Heart left ventricle (tissue), 16 donors: ENCODE measurements around the gene LONRF3. TPM values are rescaled to one million over a fixed set of nuclear protein-coding genes. Genes with fewer than 3 reads are reported as not detected.

Experiments used
- ATAC-seq, 4 donors: fragments of 200-7000 bp; cut with Tn5 transposase; one replicate each; pipeline ENCODE4 v1.9.1; 2020 to 2022; ENCODE audit warnings: moderate library complexity in 4 of 4, mild to moderate bottlenecking in 3 of 4, moderate number of reproducible peaks in 1 of 4
- DNase-seq, 5 donors: peaks; one replicate each; pipeline ENCODE4 v3.0.0-alpha.2; 2020
- H3K27ac ChIP-seq, 12 donors: fragments of 200-600 bp; sonication (generic) in 4 of 12; one replicate each; pipeline versions ENCODE4 v1.5.0 to v1.8.0; 2016 to 2022; ENCODE audit warnings: mild to moderate bottlenecking in 2 of 12
- H3K27me3 ChIP-seq, 9 donors: fragments of 200-600 bp; sonication (generic) in 2 of 9; one replicate each; pipeline versions ENCODE4 v1.5.1 to v1.8.0; 2016 to 2022; ENCODE audit warnings: mild to moderate bottlenecking in 3 of 9
- H3K36me3 ChIP-seq, 9 donors: fragments of 200-600 bp; sonication (generic) in 2 of 9; one replicate each; pipeline versions ENCODE4 v1.5.0 to v1.8.0; 2018 to 2022; ENCODE audit warnings: mild to moderate bottlenecking in 2 of 9
- H3K4me1 ChIP-seq, 12 donors: fragments of 200-600 bp; sonication (generic) in 4 of 12; one replicate each; pipeline versions ENCODE4 v1.5.0 to v1.8.0; 2016 to 2022; ENCODE audit warnings: mild to moderate bottlenecking in 3 of 12
- H3K4me3 ChIP-seq, 12 donors: fragments of 200-600 bp; sonication (generic) in 4 of 12; one replicate each; pipeline versions ENCODE4 v1.5.0 to v1.8.0; 2017 to 2022; ENCODE audit warnings: mild to moderate bottlenecking in 9 of 12, moderate library complexity in 4 of 12
- H3K9me3 ChIP-seq, 12 donors: fragments of 200-600 bp; sonication (generic) in 4 of 12; one replicate each; pipeline versions ENCODE4 v1.5.0 to v1.8.0; 2016 to 2022; ENCODE audit warnings: mild to moderate bottlenecking in 1 of 12
- POLR2A ChIP-seq, 2 donors: fragments of 450-650 bp; IDR thresholded peaks; one replicate each; pipeline ENCODE4 v1.6.1; 2017; ENCODE audit warnings: antibody characterized with exemption in 2 of 2, mild to moderate bottlenecking in 2 of 2, moderate library complexity in 2 of 2
- WGBS, 4 donors: extraction: QIAGEN DNeasy Blood & Tissue Kit in 2 of 4; methylation state at CpG; one replicate each; pipeline versions ENCODE4 v1.1.5 to v1.1.7; 2013 to 2018; 5-methylcytosine and 5-hydroxymethylcytosine counted together
- intact Hi-C, 10 donors: fragments of 100-400 bp; cut with DNase I; formaldehyde crosslinking; loops; one replicate each; pipeline versions ENCODE4 v1.11.1 to v1.14.2; 2022
- polyA plus RNA-seq, 2 donors: library from polyadenylated mRNA; stranded (reverse); fragments of 200-250 nt; gene quantifications; one replicate each; pipeline ENCODE4 v1.2.3, GENCODE V29; 2013
- total RNA-seq, 9 donors: library from RNA; depleted of rRNA in 2 of 9; stranded (reverse); fragments of >200 nt in 2 of 9; fragmentation: NEBNext Ultra II Directional in 3 of 9; extraction: Animal tissue kit (Norgen Biotek cat#: 25700) in 3 of 9; gene quantifications; one replicate each; pipeline versions ENCODE4 v1.1.0 to v1.2.4, GENCODE V29; 2016 to 2023
- TF ChIP-seq, protein P1 (sequence below), 12 donors: fragments of 200-600 bp; sonication (generic) in 4 of 12; IDR thresholded peaks; one replicate each; pipeline versions ENCODE4 v1.5.0 to v1.8.0; 2018 to 2022; ENCODE audit warnings: antibody characterized with exemption in 12 of 12, mild to moderate bottlenecking in 5 of 12
- donor health status: ischemic (EF 13 %, LVEDD 7.1; RV severe dilation, severe dysfunction).
- donor health status: healthy with polysubstance abuse.
- donor health status: DM: no; HTN: yes; CAD: no.
- donor health status: DM: no; HTN: no; CAD: no.
- donor health status: ischemic (EF 25% LVEDD 6.9; RV normal size, moderate dysfunction).
- donor health status: ischemic (EF 25% LVEDD 5.7; RV mildly dilated, moderate dysfunction).
- donor health status: healthy.
- donor health status: DM: yes; HTN: yes; CAD: no.
- donor health status: ischemic (EF 35%, LVEDD 5.7; RV mildly dilated, moderate dysfunction).
- donor health status: nonischemic (EF 11% LVEDD 7.7; RV severe dilation, severe dysfunction).
- donor health status: DM: yes; HTN: yes; CAD: no.
- donor health status: PGD.
- donor health status: ischemic (EF 29% LVEDD 5.4; RV normal size, mild dysfunction).
- donor health status: nonischemic (EF 23%, LVEDD 6.1; RV moderate dilation, normal function).

Gene LONRF3
- total and polyA plus RNA-seq, 11 donors = 0.50 to 8.3 (median 1.9) TPM

DNA sequence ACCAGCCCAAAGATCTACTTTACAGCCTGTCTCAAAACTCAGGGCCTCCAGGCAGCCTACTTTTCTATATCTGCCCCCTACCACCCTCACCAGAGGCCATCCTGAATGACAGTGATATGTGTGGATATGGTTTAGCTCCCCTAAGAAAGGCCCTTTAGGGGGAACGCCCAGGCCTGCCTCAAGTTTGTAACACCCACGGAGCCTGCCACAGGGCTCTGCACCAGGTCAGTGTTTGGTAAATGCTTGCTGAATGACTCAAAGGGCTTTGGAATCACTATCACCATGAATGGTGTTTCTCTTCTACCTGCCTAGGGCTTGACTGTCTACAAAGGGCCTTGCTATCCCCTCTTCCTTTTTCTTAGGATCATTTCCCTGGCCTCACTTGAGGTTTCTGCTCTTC, 11.3 kb upstream of the LONRF3 start:
- WGBS, 4 donors = 87 to 98% (median 92%) methylated on average over 2 of the region's 2 CpGs
- Histone ChIP-seq H3K9me3 (no peaks in the 10 kb centered on the region), H3K27me3 (peaks cover 0 to 5% (median 0%) of the 10 kb centered on the region in 9 donors), H3K4me3 (no peak overlapping the region), H3K27ac (no peak overlapping the region), H3K4me1 (no peaks in the 10 kb centered on the region), H3K36me3 (no peaks in the 10 kb centered on the region)
- intact Hi-C loops = no loop called here
- no peak for ATAC-seq
- DNase-seq = no peak
- TF ChIP-seq, protein P1, sequence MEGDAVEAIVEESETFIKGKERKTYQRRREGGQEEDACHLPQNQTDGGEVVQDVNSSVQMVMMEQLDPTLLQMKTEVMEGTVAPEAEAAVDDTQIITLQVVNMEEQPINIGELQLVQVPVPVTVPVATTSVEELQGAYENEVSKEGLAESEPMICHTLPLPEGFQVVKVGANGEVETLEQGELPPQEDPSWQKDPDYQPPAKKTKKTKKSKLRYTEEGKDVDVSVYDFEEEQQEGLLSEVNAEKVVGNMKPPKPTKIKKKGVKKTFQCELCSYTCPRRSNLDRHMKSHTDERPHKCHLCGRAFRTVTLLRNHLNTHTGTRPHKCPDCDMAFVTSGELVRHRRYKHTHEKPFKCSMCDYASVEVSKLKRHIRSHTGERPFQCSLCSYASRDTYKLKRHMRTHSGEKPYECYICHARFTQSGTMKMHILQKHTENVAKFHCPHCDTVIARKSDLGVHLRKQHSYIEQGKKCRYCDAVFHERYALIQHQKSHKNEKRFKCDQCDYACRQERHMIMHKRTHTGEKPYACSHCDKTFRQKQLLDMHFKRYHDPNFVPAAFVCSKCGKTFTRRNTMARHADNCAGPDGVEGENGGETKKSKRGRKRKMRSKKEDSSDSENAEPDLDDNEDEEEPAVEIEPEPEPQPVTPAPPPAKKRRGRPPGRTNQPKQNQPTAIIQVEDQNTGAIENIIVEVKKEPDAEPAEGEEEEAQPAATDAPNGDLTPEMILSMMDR (IDR thresholded peaks at IDR 0.05) = no peak
- TF ChIP-seq POLR2A (IDR thresholded peaks at IDR 0.05) = no peak

- WGBS, 4 donors = 43 to 77% (median 66%) methylated on average over 2 of the region's 2 CpGs
- no peak overlapping the region for H3K27ac ChIP-seq
- H3K36me3 ChIP-seq = no peaks in the 10 kb centered on the region
- TF ChIP-seq POLR2A (IDR thresholded peaks at IDR 0.05) = no peak
- TF ChIP-seq, protein P1 (IDR thresholded peaks at IDR 0.05) = no peak
- ATAC-seq (no peak), DNase-seq (no peak)
- intact Hi-C loops = no loop called here
- no peaks in the 10 kb centered on the region for H3K9me3 ChIP-seq
- no peaks in the 10 kb centered on the region for H3K4me1 ChIP-seq
- peaks cover 0 to 5% (median 0%) of the 10 kb centered on the region in 9 donors for H3K27me3 ChIP-seq
- H3K4me3 ChIP-seq = no peak overlapping the region
These were observed 10.2 kb upstream of the LONRF3 start for GRCh38 chrX:118964252-118964651.

- no peaks in the 10 kb centered on the region for H3K4me1 ChIP-seq
- ATAC-seq (no peak), DNase-seq (no peak)
- intact Hi-C loops = no loop called here
- no peak for TF ChIP-seq POLR2A (IDR thresholded peaks at IDR 0.05)
- TF ChIP-seq, protein P1 (IDR thresholded peaks at IDR 0.05) = no peak
- H3K4me3 ChIP-seq = no peak overlapping the region
- H3K9me3 ChIP-seq = no peaks in the 10 kb centered on the region
- no peak overlapping the region for H3K27ac ChIP-seq
- 67 to 80% (median 73%) methylated on average over 4 of the region's 4 CpGs for WGBS, 4 donors
- H3K36me3 ChIP-seq = no peaks in the 10 kb centered on the region
- H3K27me3 ChIP-seq = peaks cover 0 to 2% (median 0%) of the 10 kb centered on the region in 9 donors
These were observed 9.0 kb upstream of the LONRF3 start for GRCh38 chrX:118965395-118965794.

DNA sequence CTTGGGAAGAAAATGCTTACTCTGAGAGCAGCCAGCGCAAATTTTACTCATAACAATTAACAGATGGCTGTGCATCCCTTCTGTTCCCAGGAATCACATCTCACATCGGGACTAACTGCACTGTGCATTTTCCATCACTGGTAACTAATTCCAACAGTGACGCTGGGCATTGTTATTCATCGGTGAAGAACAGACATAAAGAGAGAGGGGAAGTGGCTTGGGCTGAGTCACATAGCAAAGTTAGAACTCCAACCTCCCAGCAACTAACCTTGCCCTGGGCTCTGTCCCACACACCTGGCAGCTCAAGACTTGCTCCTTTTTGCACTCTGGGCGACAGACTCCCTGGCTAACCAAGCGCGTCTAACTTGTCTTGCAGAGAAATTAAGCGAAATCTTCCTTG, 6.4 kb upstream of the LONRF3 start:
- intact Hi-C loops = no loop called here
- no peak for ATAC-seq
- H3K4me1 ChIP-seq = no peaks in the 10 kb centered on the region

More for the DNA sequence above, 6.4 kb upstream of the LONRF3 start:
- H3K9me3 ChIP-seq = no peaks in the 10 kb centered on the region
- H3K27ac ChIP-seq = no peak overlapping the region
- no peak for TF ChIP-seq POLR2A (IDR thresholded peaks at IDR 0.05)
- TF ChIP-seq, protein P1 (IDR thresholded peaks at IDR 0.05) = no peak
- H3K36me3 ChIP-seq = no peaks in the 10 kb centered on the region
- DNase-seq = no peak
- no peak overlapping the region for H3K4me3 ChIP-seq
- WGBS, 4 donors = 72 to 75% (median 73%) methylated on average over 8 of the region's 8 CpGs
- H3K27me3 ChIP-seq = peaks cover 0 to 13% (median 0%) of the 10 kb centered on the region in 9 donors
